Measurements from ENCODE around the gene ETHE1. TPM values are rescaled to one million over a fixed set of nuclear protein-coding genes. Genes with fewer than 3 reads are reported as not detected.

Gene ETHE1
- total RNA-seq, 2 donors from 2014 or later, result 13.0 to 15.2 TPM

GRCh38 chr19:43496960-43497359 lies 30.0 kb downstream of the ETHE1 start:
- no peaks in the 10 kb centered on the region for H3K9me3 Mint-ChIP-seq
- H3K36me3 ChIP-seq (ENCODE audit: control insufficient read depth, insufficient read depth, low read length), result no peaks in the 10 kb centered on the region
- H3K4me3 ChIP-seq (ENCODE audit: low read length), result no peak overlapping the region
- TF ChIP-seq CTCF (conservative IDR thresholded peaks at IDR 0.05), result no peak
- peaks cover 6% of the 10 kb centered on the region for H3K36me3 Mint-ChIP-seq (ENCODE audit: low read depth)
- no peak overlapping the region for H3K9ac ChIP-seq (ENCODE audit: extremely low read depth, low read length, poor library complexity, severe bottlenecking)
- H3K27me3 ChIP-seq (ENCODE audit: control insufficient read depth, insufficient read depth, low read length, poor library complexity, severe bottlenecking), result no peaks in the 10 kb centered on the region
- 94% methylated on average over 5 to 7 of the region's 7 CpGs for WGBS, 2 experiments (ENCODE audit: insufficient coverage in 1 of 2, insufficient read length in 1 of 2)
- peaks cover 10% of the 10 kb centered on the region for H3K27me3 Mint-ChIP-seq (ENCODE audit: insufficient read depth)
- no peaks in the 10 kb centered on the region for H3K4me1 ChIP-seq (ENCODE audit: control insufficient read depth, insufficient read depth, low read length)
- no peak for DNase-seq
- H3K4me1 Mint-ChIP-seq, result no peaks in the 10 kb centered on the region
- no peaks in the 10 kb centered on the region for H3K9me3 ChIP-seq (ENCODE audit: control insufficient read depth, low read length)
- H3K4me3 Mint-ChIP-seq, result no peak overlapping the region
- no peak overlapping the region for H3K27ac ChIP-seq (ENCODE audit: low read depth, low read length)
- no peak overlapping the region for H3K27ac Mint-ChIP-seq

GRCh38 chr19:43495082-43495481 lies 31.9 kb downstream of the ETHE1 start:
- Histone ChIP-seq H3K4me1 (ENCODE audit: control insufficient read depth, insufficient read depth, low read length) (no peaks in the 10 kb centered on the region), H3K4me3 (ENCODE audit: low read length) (no peak overlapping the region), H3K9ac (ENCODE audit: extremely low read depth, low read length, poor library complexity, severe bottlenecking) (no peak overlapping the region), H3K27ac (ENCODE audit: low read depth, low read length) (no peak overlapping the region), H3K36me3 (ENCODE audit: control insufficient read depth, insufficient read depth, low read length) (no peaks in the 10 kb centered on the region), H3K27me3 (ENCODE audit: control insufficient read depth, insufficient read depth, low read length, poor library complexity, severe bottlenecking) (no peaks in the 10 kb centered on the region), H3K9me3 (ENCODE audit: control insufficient read depth, low read length) (no peaks in the 10 kb centered on the region)
- peaks cover 4% of the 10 kb centered on the region for H3K36me3 Mint-ChIP-seq (ENCODE audit: low read depth)
- WGBS, 2 experiments (ENCODE audit: insufficient coverage in 1 of 2, insufficient read length in 1 of 2), result 92 to 95% methylated on average over 7 to 8 of the region's 8 CpGs
- no peak for DNase-seq
- no peaks in the 10 kb centered on the region for H3K27me3 Mint-ChIP-seq (ENCODE audit: insufficient read depth)
- H3K4me3 Mint-ChIP-seq, result no peak overlapping the region
- H3K27ac Mint-ChIP-seq, result no peak overlapping the region
- no peaks in the 10 kb centered on the region for H3K4me1 Mint-ChIP-seq
- no peaks in the 10 kb centered on the region for H3K9me3 Mint-ChIP-seq
- TF ChIP-seq CTCF (conservative IDR thresholded peaks at IDR 0.05), result no peak

GRCh38 chr19:43490759-43491158 lies 36.2 kb downstream of the ETHE1 start:
- Histone ChIP-seq H3K9ac (ENCODE audit: extremely low read depth, low read length, poor library complexity, severe bottlenecking) (no peak overlapping the region), H3K4me1 (ENCODE audit: control insufficient read depth, insufficient read depth, low read length) (no peaks in the 10 kb centered on the region), H3K27me3 (ENCODE audit: control insufficient read depth, insufficient read depth, low read length, poor library complexity, severe bottlenecking) (no peaks in the 10 kb centered on the region), H3K27ac (ENCODE audit: low read depth, low read length) (no peak overlapping the region), H3K4me3 (ENCODE audit: low read length) (no peak overlapping the region), H3K36me3 (ENCODE audit: control insufficient read depth, insufficient read depth, low read length) (no peaks in the 10 kb centered on the region), H3K9me3 (ENCODE audit: control insufficient read depth, low read length) (no peaks in the 10 kb centered on the region)
- Mint-ChIP-seq H3K9me3 (no peaks in the 10 kb centered on the region), H3K4me3 (no peak overlapping the region), H3K27me3 (ENCODE audit: insufficient read depth) (no peaks in the 10 kb centered on the region), H3K4me1 (no peaks in the 10 kb centered on the region), H3K36me3 (ENCODE audit: low read depth) (peaks cover 3% of the 10 kb centered on the region), H3K27ac (no peak overlapping the region)
- no peak for TF ChIP-seq CTCF (conservative IDR thresholded peaks at IDR 0.05)
- WGBS, 2 experiments (ENCODE audit: insufficient coverage in 1 of 2, insufficient read length in 1 of 2), result 75 to 96% methylated on average over 4 to 5 of the region's 5 CpGs
- no peak for DNase-seq

Measured in endodermal cell (in vitro differentiated cells).